ENCODE measurements around the gene MAB21L1.

GRCh38 chr13:35478271-35479037, 2.0 kb upstream of the MAB21L1 start:
- peak; percentile 84 for TF ChIP-seq SUZ12 (IDR thresholded peaks at IDR 0.05; ENCODE audit: extremely low read depth, insufficient read depth, insufficient read length)
- TF ChIP-seq YY1 (IDR thresholded peaks at IDR 0.05; ENCODE audit: insufficient read depth, insufficient read length), result no peak
- TF ChIP-seq ZNF274 (IDR thresholded peaks at IDR 0.05; ENCODE audit: low read depth, low read length), result no peak

Data from NT2/D1 (cell line).